Measurements from ENCODE around the gene TMCC1. TPM values are rescaled to one million over a fixed set of nuclear protein-coding genes. Genes with fewer than 3 reads are reported as not detected.

TMCC1 gene
- total RNA-seq, 1 donor from 2014 or later = 37.8 TPM

GRCh38 chr3:129599073-129599472, 294.4 kb downstream of the TMCC1 start:
- Mint-ChIP-seq H3K4me1 (ENCODE audit: unreplicated experiment) (peaks cover 100% of the 10 kb centered on the region), H3K9me3 (ENCODE audit: unreplicated experiment) (no peaks in the 10 kb centered on the region), H3K4me3 (ENCODE audit: unreplicated experiment) (peak overlapping the region; percentile 22), H3K27me3 (ENCODE audit: unreplicated experiment) (no peaks in the 10 kb centered on the region), H3K36me3 (ENCODE audit: unreplicated experiment) (no peaks in the 10 kb centered on the region), H3K27ac (ENCODE audit: unreplicated experiment) (peak overlapping the region; percentile 99)
- TF ChIP-seq CTCF (IDR thresholded peaks at IDR 0.05) = no peak
- DNase-seq (ENCODE audit: extremely low spot score, unreplicated experiment) = no peak

GRCh38 chr3:129598484-129598883, 295.0 kb downstream of the TMCC1 start:
- H3K4me1 Mint-ChIP-seq (ENCODE audit: unreplicated experiment) = peaks cover 100% of the 10 kb centered on the region
- H3K36me3 Mint-ChIP-seq (ENCODE audit: unreplicated experiment) = no peaks in the 10 kb centered on the region
- TF ChIP-seq CTCF (IDR thresholded peaks at IDR 0.05) = no peak
- no peak for DNase-seq (ENCODE audit: extremely low spot score, unreplicated experiment)
- no peaks in the 10 kb centered on the region for H3K9me3 Mint-ChIP-seq (ENCODE audit: unreplicated experiment)
- H3K27ac Mint-ChIP-seq (ENCODE audit: unreplicated experiment) = peak overlapping the region; percentile 99
- H3K27me3 Mint-ChIP-seq (ENCODE audit: unreplicated experiment) = no peaks in the 10 kb centered on the region
- H3K4me3 Mint-ChIP-seq (ENCODE audit: unreplicated experiment) = peak overlapping the region; percentile 66

GRCh38 chr3:129598000-129598381, 295.5 kb downstream of the TMCC1 start:
- H3K4me3 Mint-ChIP-seq (ENCODE audit: unreplicated experiment) = peak overlapping the region; percentile 66
- no peak for TF ChIP-seq CTCF (IDR thresholded peaks at IDR 0.05)
- DNase-seq (ENCODE audit: extremely low spot score, unreplicated experiment) = no peak
- H3K27ac Mint-ChIP-seq (ENCODE audit: unreplicated experiment) = peak overlapping the region; percentile 99
- H3K9me3 Mint-ChIP-seq (ENCODE audit: unreplicated experiment) = no peaks in the 10 kb centered on the region
- peaks cover 100% of the 10 kb centered on the region for H3K4me1 Mint-ChIP-seq (ENCODE audit: unreplicated experiment)
- H3K36me3 Mint-ChIP-seq (ENCODE audit: unreplicated experiment) = no peaks in the 10 kb centered on the region
- no peaks in the 10 kb centered on the region for H3K27me3 Mint-ChIP-seq (ENCODE audit: unreplicated experiment)

Other genes starting within 250 kb of the TMCC1 start
- not detected in 2 replicates for gene TRH, start 81.0 kb upstream of the TMCC1 start, total RNA-seq
- 2.1 and 2.4 TPM in 2 replicates for gene ALG1L2, start 188.1 kb upstream of the TMCC1 start, total RNA-seq

Data from osteocyte (in vitro differentiated cells).